H1 (cell line): ENCODE data around the gene SERINC5. TPM values are rescaled to one million over a fixed set of nuclear protein-coding genes. Genes with fewer than 3 reads are reported as not detected.

Experiments used
- CTCF ChIA-PET: fragments of 300-600 bp; sonication (Branson Sonifier 250); formaldehyde crosslinking; loops from one replicate; lab custom pipeline; 2021; ENCODE audit not compliant: partially characterized antibody; lab: Charles Lee
- POLR2A ChIA-PET: fragments of 300-600 bp; sonication (Branson Sonifier 250); formaldehyde crosslinking; loops from one replicate; lab custom pipeline; 2021; ENCODE audit warnings: inconsistent platforms; ENCODE audit not compliant: partially characterized antibody; lab: Charles Lee
- DNase-seq, 2 experiments: peaks; one replicate each; pipeline versions ENCODE4 v3.0.0 to v3.0.0-alpha.2; 2010 to 2022; ENCODE audit warnings: low spot score in 2 of 2, low read depth in 1 of 2, mixed read lengths in 1 of 2
- FAIRE-seq: peaks from 2 replicates; lab custom pipeline; 2011; peaks lifted over from hg19 to GRCh38; lab: Jason Lieb, UNC
- H2AFZ ChIP-seq: 2 replicates; pipeline ENCODE4 v1.8.1; 2012; ENCODE audit warnings: low read length, inconsistent platforms
- H2AK5ac ChIP-seq: 2 replicates; pipeline ENCODE4 v1.6.1; 2013; ENCODE audit warnings: low read depth, low read length
- H2BK120ac ChIP-seq: replicated peaks from 2 replicates; pipeline ENCODE3; 2013; ENCODE audit warnings: low read depth, low read length, inconsistent platforms
- H2BK12ac ChIP-seq: 2 replicates; pipeline ENCODE4 v1.6.1; 2013; ENCODE audit warnings: low read depth, low read length
- H2BK15ac ChIP-seq: 2 replicates; pipeline ENCODE4 v1.6.1; 2013; ENCODE audit warnings: low read length
- H2BK20ac ChIP-seq: 2 replicates; pipeline ENCODE4 v1.6.1; 2013; ENCODE audit warnings: low read length
- H2BK5ac ChIP-seq: 2 replicates; pipeline ENCODE4 v1.6.1; 2013; ENCODE audit warnings: low read depth, low read length
- H3K14ac ChIP-seq: 2 replicates; pipeline ENCODE4 v1.6.1; 2013; ENCODE audit warnings: inconsistent platforms; ENCODE audit not compliant: insufficient read length
- H3K18ac ChIP-seq: 2 replicates; pipeline ENCODE4 v1.6.1; 2013; ENCODE audit warnings: low read length; ENCODE audit errors: extremely low read depth
- H3K23ac ChIP-seq: 2 replicates; pipeline ENCODE4 v1.6.1; 2013; ENCODE audit warnings: inconsistent platforms; ENCODE audit not compliant: insufficient read length
- H3K23me2 ChIP-seq: 2 replicates; pipeline ENCODE4 v1.6.1; 2013; ENCODE audit warnings: low read depth, low read length
- H3K27ac ChIP-seq: 2 replicates; pipeline ENCODE4 v1.6.1; 2011; ENCODE audit warnings: low read depth, low read length, inconsistent platforms
- H3K27me3 ChIP-seq, 4 experiments: replicated peaks in 1 of 4; 1 replicate in 1 of 4; 2 replicates in 3 of 4; pipeline versions ENCODE4 v1.6.1 to v1.8.1; 2011 to 2013; ENCODE audit warnings: low read length in 3 of 4, mild to moderate bottlenecking in 3 of 4, inconsistent platforms in 2 of 4, mixed read lengths in 2 of 4, moderate library complexity in 1 of 4; ENCODE audit not compliant: control insufficient read depth in 3 of 4, insufficient read depth in 3 of 4; ENCODE audit errors: extremely low read depth in 1 of 4
- H3K36me3 ChIP-seq, 4 experiments: 2 replicates each; pipeline versions ENCODE4 v1.6.1 to v1.8.1; 2011 to 2013; ENCODE audit warnings: mild to moderate bottlenecking in 4 of 4, low read length in 3 of 4, moderate library complexity in 2 of 4, control low read depth in 1 of 4, inconsistent platforms in 1 of 4; ENCODE audit not compliant: insufficient read depth in 4 of 4, control insufficient read depth in 2 of 4
- H3K4ac ChIP-seq: replicated peaks from 2 replicates; pipeline ENCODE3; 2013; ENCODE audit warnings: low read length, low read depth, mixed read lengths, inconsistent platforms; ENCODE audit not compliant: insufficient read length
- H3K4me1 ChIP-seq, 4 experiments: replicated peaks in 1 of 4; 1 replicate in 1 of 4; 2 replicates in 3 of 4; pipeline versions ENCODE4 v1.6.1 to v1.8.1; 2011 to 2013; ENCODE audit warnings: low read length in 3 of 4, inconsistent platforms in 2 of 4, mixed read lengths in 1 of 4; ENCODE audit not compliant: insufficient read depth in 4 of 4, control insufficient read depth in 3 of 4
- H3K4me2 ChIP-seq, 2 experiments: 2 replicates each; pipeline versions ENCODE4 v1.6.1 to v1.8.1; 2011 to 2013; ENCODE audit warnings: low read depth in 2 of 2, low read length in 2 of 2, control low read depth in 1 of 2, inconsistent platforms in 1 of 2, mild to moderate bottlenecking in 1 of 2; ENCODE audit not compliant: insufficient read depth in 1 of 2
- H3K4me3 ChIP-seq, 4 experiments: fragments of 200-600, 300-600 bp in 1 of 4; sonication (generic), shearing (Covaris generic), sonication (Bioruptor Twin) in 1 of 4; 2 replicates each; pipeline versions ENCODE4 v1.5.1 to v1.8.1; 2011 to 2016; ENCODE audit warnings: low read length in 4 of 4, low read depth in 3 of 4, control low read depth in 2 of 4, inconsistent platforms in 2 of 4, mild to moderate bottlenecking in 2 of 4, mixed read lengths in 1 of 4, moderate library complexity in 1 of 4; ENCODE audit not compliant: insufficient read depth in 2 of 4; ENCODE audit errors: extremely low read depth in 1 of 4
- H3K56ac ChIP-seq: replicated peaks from 2 replicates; pipeline ENCODE3; 2013; ENCODE audit warnings: low read depth, mild to moderate bottlenecking, mixed read lengths, low read length, inconsistent platforms; ENCODE audit not compliant: insufficient read length
- H3K79me1 ChIP-seq: 2 replicates; pipeline ENCODE4 v1.6.1; 2013; ENCODE audit warnings: low read depth, low read length, control low read depth
- H3K79me2 ChIP-seq, 2 experiments: 2 replicates each; pipeline versions ENCODE4 v1.6.1 to v1.8.1; 2012 to 2013; ENCODE audit warnings: low read length in 2 of 2, mild to moderate bottlenecking in 2 of 2, inconsistent platforms in 1 of 2; ENCODE audit not compliant: insufficient read depth in 2 of 2, control insufficient read depth in 1 of 2
- H3K9ac ChIP-seq, 4 experiments: replicated peaks in 1 of 4; 1 replicate in 1 of 4; 2 replicates in 3 of 4; pipeline versions ENCODE4 v1.6.1 to v1.8.1; 2011 to 2013; ENCODE audit warnings: low read depth in 3 of 4, low read length in 3 of 4, control low read depth in 2 of 4, mild to moderate bottlenecking in 2 of 4, moderate library complexity in 2 of 4, inconsistent platforms in 1 of 4; ENCODE audit errors: extremely low read depth in 1 of 4
- H3K9me3 ChIP-seq, 2 experiments: 2 replicates each; pipeline versions ENCODE4 v1.6.1 to v1.8.1; 2012 to 2013; ENCODE audit warnings: mild to moderate bottlenecking in 2 of 2, moderate library complexity in 2 of 2, control low read depth in 1 of 2, inconsistent platforms in 1 of 2, low read depth in 1 of 2, low read length in 1 of 2, mixed read lengths in 1 of 2; ENCODE audit not compliant: insufficient read depth in 2 of 2
- H4K20me1 ChIP-seq, 2 experiments: replicated peaks in 1 of 2; 2 replicates each; pipeline versions ENCODE3 to v1.8.1; 2011 to 2013; ENCODE audit warnings: inconsistent platforms in 2 of 2, low read length in 2 of 2, mild to moderate bottlenecking in 1 of 2; ENCODE audit not compliant: insufficient read depth in 2 of 2, control insufficient read depth in 1 of 2
- H4K5ac ChIP-seq: 2 replicates; pipeline ENCODE4 v1.6.1; 2013; ENCODE audit warnings: low read length, low read depth, mixed read lengths, inconsistent platforms; ENCODE audit not compliant: insufficient read length
- H4K8ac ChIP-seq: 2 replicates; pipeline ENCODE4 v1.8.0; 2013; ENCODE audit warnings: mild to moderate bottlenecking, moderate library complexity, low read length, inconsistent platforms; ENCODE audit not compliant: insufficient read depth; ENCODE audit errors: extremely low read depth
- H4K91ac ChIP-seq: replicated peaks from 2 replicates; pipeline ENCODE3; 2013; ENCODE audit warnings: low read length, mixed read lengths, inconsistent platforms; ENCODE audit not compliant: insufficient read length
- CHD7 ChIP-seq: fragments of 300-600 bp; sonication (generic); IDR thresholded peaks from 2 replicates; pipeline ENCODE4 v1.7.1; 2012; ENCODE audit warnings: low read length, moderate library complexity, mild to moderate bottlenecking, inconsistent platforms; ENCODE audit not compliant: insufficient replicate concordance
- polyA plus RNA-seq, 7 experiments: library from polyadenylated mRNA; depleted of rRNA in 3 of 7; stranded (reverse) in 5 of 7; unstranded in 2 of 7; fragments of >200 nt in 5 of 7; fragments of 200-250 nt in 2 of 7; gene quantifications; 1 replicate in 5 of 7; 2 replicates in 1 of 7; 4 replicates in 1 of 7; pipeline versions ENCODE4 v1.2.1 to v1.2.3, GENCODE V29; 2011 to 2013; ENCODE audit warnings: missing spikeins in 2 of 7, mixed read lengths in 2 of 7
- total RNA-seq: library from RNA; stranded (reverse); fragmentation: NEBNext Ultra II Directional; extraction: Animal tissue kit (Norgen Biotek cat#: 25700); gene quantifications from 2 replicates; pipeline ENCODE4 v1.2.1, GENCODE V29; 2021

Gene SERINC5
- total and polyA plus RNA-seq, 2 of the 8 experiments (the other 6 are each of a cell fraction or from before 2014, with no cell fraction given), result 32.2 to 149 TPM

GRCh38 chr5:80276186-80276585 lies 20.3 kb upstream of the SERINC5 start:
- POLR2A ChIA-PET, result interaction anchor here (0.6 to 1.2 kb wide), 2 partner anchors 59 to 246 kb away, joined by 3 read pairs; no protein-coding TSS in a partner anchor
- no peak overlapping the region for H4K91ac ChIP-seq
- no peak for TF ChIP-seq CHD7

More at GRCh38 chr5:80276186-80276585, 20.3 kb upstream of the SERINC5 start:
- H3K27ac ChIP-seq, result no peak overlapping the region
- no peak overlapping the region for H3K4ac ChIP-seq
- no peak overlapping the region for H4K5ac ChIP-seq
- no peaks in the 10 kb centered on the region for H4K20me1 ChIP-seq
- H3K14ac ChIP-seq, result no peak overlapping the region
- H3K56ac ChIP-seq, result no peak overlapping the region
- H2AK5ac ChIP-seq, result no peak overlapping the region
- H3K9me3 ChIP-seq, result no peaks in the 10 kb centered on the region
- no peak overlapping the region for H4K8ac ChIP-seq
- no peak overlapping the region for H2BK5ac ChIP-seq
- H3K27me3 ChIP-seq, result no peaks in the 10 kb centered on the region
- FAIRE-seq (no peak), DNase-seq (no peak)
- H2BK120ac ChIP-seq, result no peak overlapping the region
- H2BK20ac ChIP-seq, result no peak overlapping the region
- H3K79me1 ChIP-seq, result no peaks in the 10 kb centered on the region
- no peak overlapping the region for H3K9ac ChIP-seq
- no peak overlapping the region for H3K4me2 ChIP-seq
- H3K23me2 ChIP-seq, result no peaks in the 10 kb centered on the region
- CTCF ChIA-PET, result interaction anchor here (0.8 to 10.0 kb wide), 11 partner anchors 14 to 184 kb away, joined by 3 to 100 read pairs (median 3); no protein-coding TSS in a partner anchor
- no peaks in the 10 kb centered on the region for H3K36me3 ChIP-seq
- no peaks in the 10 kb centered on the region for H3K4me1 ChIP-seq
- H2AFZ ChIP-seq, result no peak overlapping the region
- H3K23ac ChIP-seq, result no peak overlapping the region
- H3K79me2 ChIP-seq, result no peaks in the 10 kb centered on the region
- H2BK15ac ChIP-seq, result no peak overlapping the region
- no peak overlapping the region for H2BK12ac ChIP-seq
- H3K18ac ChIP-seq, result no peak overlapping the region
- no peak overlapping the region for H3K4me3 ChIP-seq
